C4-2B (cell line): ENCODE measurements around the gene DPYSL4.

Source experiments
- CTCF ChIP-seq: fragments of 450-650 bp; conservative IDR thresholded peaks from 2 replicates; pipeline ENCODE4 v1.5.1; 2017; ENCODE audit warnings: mild to moderate bottlenecking
- ZFX ChIP-seq: fragments of 450-650 bp; IDR thresholded peaks from 2 replicates; pipeline ENCODE4 v1.6.1; 2017

GRCh38 chr10:132157101-132157500 is 29.6 kb upstream of the DPYSL4 start:
- TF ChIP-seq CTCF (no peak), ZFX (no peak)
